GM21447 (cell line): Measurements from ENCODE around the gene DDIAS.
"Not testable (repeated sequence)": the region's sequence is repeated elsewhere in the genome, so short reads cannot be mapped to it uniquely, and the experiment has no call there.

Experiments
- ATAC-seq: cut with Tn5 transposase; IDR thresholded peaks from one replicate; pipeline ENCODE4 v1.9.1; 2021; ENCODE audit not compliant: unreplicated experiment

The DDIAS gene

DNA sequence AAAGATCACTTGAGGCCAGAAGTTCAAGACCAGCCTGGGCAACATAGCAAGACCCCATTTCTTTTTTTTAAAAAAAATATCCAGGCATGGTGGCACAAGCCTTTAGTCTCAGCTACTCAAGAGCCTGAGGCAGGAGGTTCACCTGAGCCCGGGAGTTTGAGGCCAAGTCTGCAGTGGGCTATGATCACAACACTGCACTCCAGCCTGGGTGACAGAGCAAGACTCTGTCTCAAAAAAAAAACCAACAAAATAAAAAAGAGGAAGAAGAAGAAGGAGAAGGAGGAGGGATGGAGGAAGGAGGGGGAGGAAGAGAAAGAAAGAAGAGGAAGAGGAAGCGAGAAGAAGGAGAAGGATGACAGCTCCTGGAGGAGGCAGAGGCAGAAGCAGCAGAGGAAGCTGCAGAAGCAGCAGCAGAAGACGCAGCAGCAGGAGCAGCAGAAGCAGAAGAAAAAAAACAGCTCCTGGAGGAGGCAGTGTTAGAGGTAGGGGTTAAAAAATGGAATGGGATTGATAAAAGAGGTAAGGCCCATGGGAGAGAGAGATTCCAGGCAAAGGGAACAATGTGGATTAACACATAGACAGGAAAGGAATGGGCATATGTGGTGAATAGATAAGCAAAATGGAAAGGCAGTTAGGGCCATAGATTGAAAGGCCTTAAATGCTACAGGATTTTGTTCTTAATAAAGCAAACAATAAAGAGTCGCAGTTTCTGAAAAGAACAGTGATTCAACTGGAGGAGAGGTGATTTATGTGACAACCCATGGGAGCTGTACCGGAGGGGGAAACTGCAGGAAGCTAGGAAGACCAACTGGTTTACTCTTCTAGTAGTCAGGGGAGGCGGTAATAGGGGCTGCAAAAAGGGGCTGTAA, 12.2 kb upstream of the DDIAS start:
- ATAC-seq: no peak

DNA sequence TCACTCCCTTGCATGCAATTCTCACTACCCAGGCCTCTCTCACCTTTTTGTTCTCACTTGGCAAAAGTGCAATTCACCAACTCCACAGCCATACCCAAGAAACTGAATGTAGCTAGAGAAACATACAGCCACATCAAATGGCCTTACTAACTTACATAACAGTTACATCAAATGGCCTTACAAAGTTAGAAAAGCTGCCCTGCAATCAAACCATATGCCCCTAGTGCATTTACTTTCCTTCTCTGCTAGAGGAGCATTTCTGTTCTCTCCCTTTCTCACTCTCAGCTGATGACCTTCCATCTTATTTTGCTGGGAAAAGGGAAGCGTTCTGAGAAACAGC, 11.6 kb upstream of the DDIAS start:
- ATAC-seq: no peak

DNA sequence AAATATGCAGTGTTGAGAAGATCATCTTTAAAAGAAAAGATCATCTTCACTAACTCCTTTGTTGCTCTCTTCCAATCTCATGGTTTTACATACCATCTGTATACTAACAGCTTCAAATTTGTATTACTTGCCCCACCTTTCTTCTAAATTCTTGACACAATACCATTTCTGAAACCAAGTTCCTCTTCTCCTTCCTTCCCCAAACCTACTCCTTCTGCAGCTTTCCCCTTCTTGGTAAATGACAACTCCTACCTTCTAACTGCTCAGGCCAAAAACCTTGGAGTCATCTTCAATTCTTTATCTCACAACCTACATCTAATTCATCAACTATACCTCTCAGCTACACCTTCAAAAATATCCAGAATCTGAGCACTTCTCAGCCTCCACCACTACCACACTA, 10.6 kb upstream of the DDIAS start:
- ATAC-seq: no peak

DNA sequence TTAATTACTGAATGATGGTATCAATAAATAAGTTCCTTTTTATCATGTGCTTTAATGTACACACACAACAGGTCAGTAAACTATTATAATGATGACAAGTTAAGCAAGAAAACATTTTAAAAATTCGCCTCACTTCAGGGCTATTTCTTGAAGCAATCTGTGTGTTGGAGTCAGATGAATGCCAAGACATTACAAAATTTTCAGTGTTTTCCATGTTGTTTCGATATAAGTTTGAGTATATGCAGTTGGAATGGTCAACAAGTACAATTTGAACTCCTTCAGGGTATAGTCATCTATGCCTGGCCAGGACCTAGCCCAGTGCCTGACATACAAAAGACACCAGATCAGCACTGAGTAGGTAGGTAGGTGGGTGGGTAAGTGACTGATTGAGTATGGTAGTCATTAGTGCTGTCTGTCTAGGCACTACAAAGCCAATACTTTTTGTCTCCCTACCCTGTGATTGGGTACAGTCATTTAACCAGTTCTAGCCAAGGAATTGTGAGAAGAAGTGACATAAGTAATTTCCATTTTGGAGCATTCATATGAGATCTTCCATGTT, 8.8 kb upstream of the DDIAS start:
- no peak for ATAC-seq

DNA sequence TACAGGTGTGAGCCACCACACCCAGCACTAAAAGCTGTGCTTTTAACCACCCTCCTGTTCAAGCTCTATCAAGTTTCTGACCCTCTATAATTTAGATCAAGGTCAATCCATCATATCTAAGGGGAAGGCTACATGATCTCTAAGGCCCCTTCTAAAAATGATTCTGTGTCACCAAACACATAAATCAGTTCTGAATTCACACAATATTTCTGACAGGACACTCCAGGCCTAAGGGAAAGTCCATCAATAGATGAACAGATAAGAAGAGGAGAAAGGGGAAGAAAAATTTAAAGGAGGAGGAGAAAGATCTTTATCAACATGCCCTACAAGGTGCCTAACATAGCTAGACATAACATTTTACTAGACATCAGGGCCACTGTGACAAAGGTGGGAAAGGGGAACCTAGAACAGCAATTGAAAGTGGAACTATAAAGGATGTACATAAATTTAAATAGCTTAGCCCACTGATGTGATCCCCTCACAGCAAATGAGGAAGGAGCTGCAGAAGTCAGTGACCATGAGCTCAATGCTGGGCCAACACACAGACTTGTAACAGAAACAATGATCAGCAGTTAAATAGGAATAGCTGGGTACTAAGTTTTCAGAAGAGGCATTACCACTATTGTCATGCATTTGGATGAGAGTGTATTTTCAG, 6.0 kb upstream of the DDIAS start:
- peak; percentile 19 for ATAC-seq

DNA sequence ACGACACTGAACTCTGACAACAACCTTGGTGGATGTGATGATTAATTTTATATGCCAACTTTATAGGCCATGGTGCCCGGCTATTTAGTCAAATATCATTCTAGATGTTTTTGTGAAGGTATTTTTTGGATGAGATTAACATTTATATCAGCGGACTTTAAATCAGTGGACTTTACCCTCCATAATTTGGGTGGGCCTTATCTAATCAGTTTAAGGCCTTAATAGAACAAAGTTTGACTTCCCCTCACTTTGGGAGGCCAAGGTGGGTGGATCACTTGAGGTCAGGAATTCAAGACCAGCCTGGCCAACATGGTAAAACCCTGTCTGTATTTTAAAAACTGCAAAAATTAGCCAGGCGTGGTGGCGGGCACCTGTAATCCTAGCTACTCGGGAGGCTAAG, 5.4 kb upstream of the DDIAS start:
- ATAC-seq: no peak

DNA sequence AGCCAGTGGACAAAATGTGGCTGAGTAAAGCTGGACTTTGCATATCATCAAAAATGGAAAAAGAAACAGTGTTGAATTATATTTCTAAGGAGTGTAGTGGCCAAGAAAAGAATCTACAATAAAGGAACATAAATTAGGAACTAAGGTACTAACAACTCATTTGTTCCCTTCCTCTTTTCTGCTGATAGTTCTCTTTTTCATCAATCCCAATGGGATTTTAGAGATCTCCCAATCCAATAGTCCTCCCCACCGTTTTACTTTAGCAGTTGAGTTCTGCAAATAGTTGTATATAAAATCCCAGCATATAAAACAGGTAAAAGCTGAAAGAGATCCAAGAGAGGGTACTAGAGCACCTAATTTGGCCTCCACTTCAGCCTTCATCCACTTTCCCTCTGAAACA, 3.3 kb upstream of the DDIAS start:
- no peak for ATAC-seq

DNA sequence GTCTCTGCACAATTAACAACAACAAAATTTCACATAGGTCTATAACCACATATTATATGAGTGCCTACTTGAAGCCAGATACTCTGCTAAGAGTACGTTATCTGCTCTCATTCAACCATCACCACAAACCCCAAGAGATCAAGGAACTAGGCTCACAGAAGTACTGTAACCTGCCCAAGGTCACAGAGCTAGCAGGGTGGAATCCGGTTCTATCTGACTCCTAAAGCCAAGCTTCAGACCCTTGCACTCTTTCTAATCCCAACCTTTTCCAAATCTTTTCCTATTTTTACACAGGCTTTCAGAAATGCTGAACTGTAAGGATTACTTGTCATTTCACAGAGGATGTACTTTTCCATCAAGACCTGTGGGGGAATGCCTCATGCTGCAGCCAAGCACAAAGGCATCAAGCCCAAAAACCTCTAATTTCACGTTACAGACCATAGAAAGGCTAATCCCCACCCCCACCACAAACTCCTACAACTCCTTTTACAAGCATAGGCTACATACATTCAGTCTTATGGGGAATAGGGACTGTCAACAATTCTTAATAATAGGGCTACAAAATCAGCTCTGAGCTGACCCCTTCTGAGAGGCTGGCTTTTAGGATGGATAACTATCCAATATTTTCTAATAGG, 2.2 kb upstream of the DDIAS start:
- ATAC-seq: no peak

DNA sequence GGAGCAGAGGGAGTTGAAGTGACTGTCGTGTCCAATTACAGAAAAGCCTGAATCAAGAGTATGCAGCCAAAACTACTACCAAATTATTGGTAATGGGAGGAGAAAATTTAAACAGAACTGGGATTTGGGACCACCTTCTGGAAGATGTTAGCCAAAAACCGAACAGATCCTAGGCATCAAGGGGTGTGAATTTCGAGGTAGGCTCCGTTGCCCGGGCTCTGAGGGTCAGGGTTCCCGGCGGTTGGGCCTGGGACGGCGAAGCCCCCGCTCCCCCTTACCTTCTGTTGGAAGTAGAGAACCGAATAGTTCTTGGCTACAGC, 1.6 kb upstream of the DDIAS start:
- ATAC-seq: peak; percentile 2

DNA sequence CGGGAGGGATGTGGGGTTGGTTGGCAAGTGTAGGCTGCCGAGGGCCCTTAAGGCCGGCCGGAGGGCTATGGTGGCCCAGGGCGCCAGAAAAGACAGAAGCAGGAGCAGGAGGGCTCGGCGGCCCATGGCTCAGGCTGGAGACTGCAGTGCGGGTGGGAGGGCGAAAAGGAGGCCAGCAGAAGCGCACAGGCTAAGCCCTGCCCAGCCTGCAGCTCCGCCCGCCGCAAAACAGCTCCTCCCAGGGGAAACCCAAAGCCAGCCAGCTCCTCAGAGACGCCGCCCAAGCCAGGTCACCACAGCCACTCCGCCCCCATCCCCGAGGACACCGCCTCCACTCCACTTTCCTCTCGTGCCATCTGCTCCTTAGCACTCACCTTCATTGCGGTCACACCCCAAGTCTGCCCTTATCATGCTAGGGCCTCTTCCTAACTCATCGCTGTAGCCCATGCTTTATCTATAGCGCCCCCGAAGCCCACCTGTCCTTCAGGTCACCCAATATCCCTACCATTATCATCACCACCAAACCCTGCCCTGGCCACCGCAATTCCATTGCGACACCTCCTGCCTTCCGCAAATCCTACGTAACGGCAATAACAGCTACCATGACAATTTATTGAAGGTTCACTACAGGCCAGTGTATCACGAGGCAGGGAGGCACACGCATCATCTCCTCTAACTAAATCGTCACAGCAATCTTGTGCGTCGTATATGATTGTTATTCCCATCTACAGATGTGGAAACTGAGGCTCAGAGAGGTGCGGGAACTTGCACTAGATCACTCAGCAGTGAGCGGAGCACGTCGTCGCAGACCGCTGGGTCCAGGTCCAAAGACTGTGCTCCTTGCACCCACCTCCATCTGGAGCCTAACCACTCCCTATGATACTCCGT, 1.0 kb upstream of the DDIAS start, which contains the start of gene PRCP:
TSS of gene PRCP (minus strand) at position 154 of the 888 bp plus-strand sequence. CDS start at position 126, 28 bp downstream.
- peak; percentile 79 for ATAC-seq

DNA sequence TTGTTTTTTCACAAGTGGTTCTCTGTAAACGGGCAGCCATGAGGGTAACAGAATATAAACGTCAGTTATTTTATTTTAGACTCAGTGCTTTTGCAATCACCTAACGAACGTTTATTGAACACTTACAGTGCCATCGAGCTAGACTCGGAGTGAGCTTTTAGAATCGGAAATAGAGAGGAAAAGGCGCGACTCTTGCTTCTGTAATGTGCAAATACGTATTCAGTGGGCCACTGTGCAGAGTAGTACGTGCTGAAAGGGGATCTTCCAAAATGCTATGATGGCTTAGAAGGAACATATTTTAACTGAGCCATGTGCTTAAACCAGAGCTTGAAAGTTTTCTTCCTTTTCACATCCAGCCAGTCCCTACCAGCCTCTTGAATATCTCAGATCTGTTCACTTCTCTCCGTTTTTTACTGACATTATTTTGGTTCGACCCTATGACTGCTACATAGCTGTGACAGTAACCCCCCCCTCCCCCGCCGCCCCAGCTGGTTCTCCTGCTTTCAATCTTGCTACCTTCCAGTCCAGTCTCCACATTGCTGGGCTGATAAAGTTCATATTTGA, 468 bp downstream of the DDIAS start:
- no peak for ATAC-seq

DNA sequence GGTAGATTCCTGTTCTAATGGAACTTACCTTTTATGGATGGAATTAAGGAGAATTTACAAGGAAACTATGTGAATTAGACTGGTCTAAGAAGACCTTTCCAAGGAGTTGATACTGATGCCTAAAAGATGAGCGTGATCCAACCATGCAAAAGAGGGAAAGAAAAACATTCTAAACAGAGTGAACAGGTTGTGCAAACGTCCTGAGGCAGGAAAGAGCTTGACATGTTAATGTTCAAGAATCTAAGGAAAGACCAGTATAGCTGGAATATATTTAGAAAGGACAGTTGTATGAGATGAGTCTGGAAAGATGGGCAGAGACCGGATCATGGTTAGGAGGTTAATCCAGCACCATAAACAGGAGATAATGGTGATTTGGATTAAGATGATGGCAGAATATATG, 1.3 kb downstream of the DDIAS start:
- ATAC-seq: no peak

DNA sequence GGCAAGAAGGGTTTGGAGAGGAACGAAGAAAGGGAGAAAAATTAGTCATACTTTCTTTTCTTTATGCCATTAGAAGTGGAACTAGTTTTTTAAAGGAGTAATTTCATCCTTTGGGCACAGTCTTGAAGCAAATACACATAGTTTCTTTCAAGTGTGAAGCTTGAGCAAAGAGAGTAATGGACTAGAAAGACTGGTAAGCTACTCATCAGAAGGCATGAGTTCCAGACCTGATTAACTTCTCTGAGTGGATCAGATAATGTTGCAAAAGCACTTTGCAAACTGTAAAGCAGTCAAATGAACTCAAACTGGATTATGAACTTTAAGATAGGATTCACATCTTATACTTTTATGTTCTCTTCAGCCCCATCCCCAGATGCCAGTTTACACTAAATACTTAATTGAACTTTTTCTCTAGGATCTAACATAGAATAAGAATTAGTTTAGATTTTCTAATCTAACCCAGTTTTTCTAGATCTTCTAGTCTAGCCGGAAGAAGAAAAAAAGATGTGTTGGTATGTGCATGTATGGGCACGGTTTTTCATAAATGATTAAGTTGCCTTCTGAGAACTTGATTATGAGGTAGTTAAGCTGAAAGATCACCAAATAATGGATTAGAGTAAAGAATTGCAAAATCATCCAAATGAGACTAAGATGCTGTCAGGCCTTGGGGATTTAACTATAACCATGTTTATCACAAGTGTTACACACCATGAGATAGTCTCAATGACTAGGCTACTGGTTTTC, 2.5 kb downstream of the DDIAS start:
- ATAC-seq: no peak

DNA sequence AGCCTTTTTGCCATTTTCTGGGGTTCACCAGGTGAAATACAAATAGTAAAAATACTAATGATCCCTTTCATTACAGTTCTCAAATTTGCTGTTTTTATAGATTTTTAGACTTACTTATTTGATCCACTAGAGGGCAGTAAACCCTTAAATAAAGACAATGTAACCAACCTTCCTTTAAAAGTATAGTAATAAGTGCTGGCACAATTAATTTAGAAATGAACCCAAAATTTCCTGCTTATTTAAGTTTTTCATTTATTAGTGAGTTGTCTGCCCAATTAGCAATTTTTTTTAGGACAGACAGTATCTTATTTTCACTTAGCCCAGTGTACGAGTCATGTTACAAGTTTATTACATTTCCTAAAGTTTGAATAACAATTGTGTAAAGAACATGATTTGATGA, 4.7 kb downstream of the DDIAS start:
- ATAC-seq: no peak

DNA sequence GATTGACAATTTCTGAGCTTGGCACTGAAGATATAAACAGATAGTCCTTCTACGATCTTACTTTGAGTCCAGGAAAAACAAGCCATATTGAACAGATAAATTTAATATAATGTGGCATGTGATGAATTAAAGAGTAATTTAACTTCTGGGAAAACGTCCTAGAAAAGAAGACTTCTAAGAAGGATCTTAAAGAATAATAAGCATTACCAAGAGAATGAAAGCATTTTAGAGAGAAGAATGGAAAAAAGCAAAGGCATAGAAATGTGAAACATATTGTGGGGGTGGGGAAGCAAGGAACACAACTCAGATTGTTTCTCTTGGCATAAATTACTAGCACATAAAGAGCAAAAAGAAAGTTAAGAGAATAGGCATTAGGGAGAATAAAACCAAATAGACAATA, 5.4 kb downstream of the DDIAS start:
- ATAC-seq: no peak

DNA sequence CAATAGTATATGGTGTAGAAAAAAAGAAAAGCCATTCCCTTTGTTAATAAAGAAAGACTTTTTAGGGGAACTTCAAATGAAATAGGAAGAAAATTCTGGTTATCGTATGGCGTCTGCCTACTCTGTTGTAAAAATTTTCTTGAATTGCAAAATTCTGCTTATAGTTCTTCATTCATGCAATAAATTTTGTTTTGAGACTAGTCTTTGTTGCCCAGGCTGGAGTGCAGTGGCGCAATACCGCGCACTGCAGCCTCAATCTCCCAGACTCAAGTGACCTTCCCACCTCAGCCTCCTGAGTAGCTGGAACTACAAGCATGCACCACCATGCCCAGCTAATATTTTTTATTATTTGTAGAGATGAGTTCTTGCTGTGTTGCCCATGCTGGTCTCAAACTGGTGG, 5.8 kb downstream of the DDIAS start:
- no peak for ATAC-seq

DNA sequence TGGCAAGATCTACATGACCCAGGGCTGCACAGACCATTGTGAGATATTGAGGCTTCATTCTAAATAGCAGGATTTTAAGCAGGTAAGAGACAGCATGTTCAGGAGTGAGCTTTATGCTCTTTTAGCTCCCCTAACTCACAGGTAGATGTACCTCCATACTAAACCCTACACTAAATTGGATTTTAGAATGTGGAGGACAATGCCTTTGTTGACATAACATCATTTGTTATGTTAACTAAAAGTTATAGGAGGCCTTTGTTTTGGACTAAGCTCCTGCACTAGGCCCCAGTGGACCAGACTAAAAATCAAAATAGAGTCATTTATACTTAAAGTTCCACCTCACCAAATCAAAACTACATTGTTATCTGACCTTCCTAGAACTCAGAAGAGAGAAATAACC, 6.8 kb downstream of the DDIAS start:
- ATAC-seq: no peak

DNA sequence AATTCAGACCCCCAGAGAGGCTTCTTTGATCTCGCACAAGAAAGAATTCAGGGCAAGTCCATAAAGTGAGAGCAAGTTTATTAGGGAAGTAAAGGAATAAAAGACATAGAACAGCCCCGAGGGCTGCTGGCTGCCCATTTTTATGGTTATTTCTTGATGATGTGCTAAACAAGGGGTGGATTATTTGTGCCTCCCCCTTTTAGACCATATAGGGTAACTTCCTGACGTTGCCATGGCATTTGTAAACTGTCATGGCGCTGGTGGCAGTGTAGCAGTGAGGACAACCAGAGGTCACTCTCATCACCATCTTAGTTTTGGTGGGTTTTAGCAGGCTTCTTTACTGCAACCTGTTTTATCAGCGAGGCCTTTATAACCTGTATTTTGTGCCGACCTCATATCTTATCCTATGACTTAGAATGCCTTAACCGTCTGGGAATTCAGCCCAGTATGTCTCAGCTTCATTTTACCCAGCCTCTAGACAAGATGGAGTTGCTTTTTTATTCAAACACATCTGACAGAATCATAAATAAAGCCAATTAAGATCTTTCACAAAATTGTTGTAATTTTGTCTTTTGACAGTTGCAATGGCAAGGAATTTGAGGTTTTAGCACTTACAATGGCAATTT, 7.6 kb downstream of the DDIAS start:
- no peak for ATAC-seq

DNA sequence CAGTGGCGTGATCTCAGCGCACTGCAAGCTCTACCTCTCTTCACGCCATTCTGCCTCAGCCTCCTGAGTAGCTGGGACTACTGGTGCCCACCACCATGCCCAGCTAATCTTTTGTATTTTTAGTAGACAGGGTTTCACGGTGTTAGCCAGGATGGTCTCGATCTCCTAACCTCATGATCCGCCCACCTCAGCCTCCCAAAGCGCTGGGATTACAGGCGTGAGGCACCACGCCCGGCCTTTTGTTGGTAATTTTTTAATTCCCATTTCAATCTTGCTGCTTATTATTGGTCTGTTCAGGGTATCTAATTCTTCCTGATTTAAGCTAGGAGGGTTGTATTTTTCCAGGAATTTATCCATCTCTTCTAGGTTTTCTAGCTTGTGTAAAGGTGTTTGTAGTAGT, 18.2 kb downstream of the DDIAS start:
- not testable (repeated sequence) for ATAC-seq

DNA sequence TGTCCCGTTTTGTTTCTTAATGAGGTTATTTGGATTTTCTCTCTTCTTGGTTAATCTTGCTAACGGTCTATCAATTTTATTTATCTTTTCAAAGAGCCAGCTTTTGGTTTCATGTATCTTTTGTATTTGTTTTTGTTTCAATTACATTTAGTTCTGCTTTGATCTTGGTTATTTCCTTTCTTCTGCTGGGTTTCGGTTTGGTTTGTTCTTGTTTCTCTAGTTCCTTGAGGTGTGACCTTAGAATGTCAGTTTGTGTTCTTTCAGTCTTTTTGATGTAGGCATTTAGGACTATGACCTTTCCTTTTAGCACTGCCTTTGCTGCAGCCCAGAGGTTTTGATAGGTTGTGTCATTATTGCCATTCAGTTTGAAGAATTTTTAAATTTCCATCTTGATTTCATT, 18.7 kb downstream of the DDIAS start:
- ATAC-seq: not testable (repeated sequence)
